Measurements from ENCODE around the gene DCPS.

- TF ChIP-seq EZH2 (IDR thresholded peaks at IDR 0.05) (no peak), POLR2AphosphoS5 (IDR thresholded peaks at IDR 0.05; ENCODE audit: borderline replicate concordance, low read depth, low read length) (no peak)
Measured at GRCh38 chr11:126354631-126355323, 50.9 kb downstream of the DCPS start.
